ENCODE data around the gene RFX3.

RFX3 gene

GRCh38 chr9:3525836-3526164 lies at the start of gene RFX3:
RFX3 (minus strand) TSS chr9:3526001; CDS start chr9:3395588, 130,413 bp downstream.
- peak; percentile 82 to 87 for DNase-seq (ENCODE audit: extremely low read depth in 1 of 2, low read depth in 1 of 2)

GRCh38 chr9:3571500-3571899 lies 45.7 kb upstream of the RFX3 start:
- no peak for DNase-seq (ENCODE audit: extremely low read depth in 1 of 2, low read depth in 1 of 2)

- DNase-seq (ENCODE audit: extremely low read depth in 1 of 2, low read depth in 1 of 2), result no peak
Measured at GRCh38 chr9:3569529-3569928, 43.7 kb upstream of the RFX3 start.

- DNase-seq (ENCODE audit: extremely low read depth in 1 of 2, low read depth in 1 of 2), result no peak
Measured at GRCh38 chr9:3567988-3568387, 42.2 kb upstream of the RFX3 start.

GRCh38 chr9:3553076-3553765 lies 27.4 kb upstream of the RFX3 start:
- no peak for DNase-seq (ENCODE audit: extremely low read depth in 1 of 2, low read depth in 1 of 2)

GRCh38 chr9:3549225-3549624 lies 23.4 kb upstream of the RFX3 start:
- no peak for DNase-seq (ENCODE audit: extremely low read depth in 1 of 2, low read depth in 1 of 2)

- no peak for DNase-seq (ENCODE audit: extremely low read depth in 1 of 2, low read depth in 1 of 2)
Measured at GRCh38 chr9:3548648-3549047, 22.8 kb upstream of the RFX3 start.

GRCh38 chr9:3541206-3541605 lies 15.4 kb upstream of the RFX3 start:
- no peak for DNase-seq (ENCODE audit: extremely low read depth in 1 of 2, low read depth in 1 of 2)

- DNase-seq (ENCODE audit: extremely low read depth in 1 of 2, low read depth in 1 of 2), result no peak
Measured at GRCh38 chr9:3534614-3535404, 9.0 kb upstream of the RFX3 start.

GRCh38 chr9:3532158-3532557 lies 6.4 kb upstream of the RFX3 start:
- DNase-seq (ENCODE audit: extremely low read depth in 1 of 2, low read depth in 1 of 2), result no peak

- DNase-seq (ENCODE audit: extremely low read depth in 1 of 2, low read depth in 1 of 2), result peak in 1 of 2 donors; percentile 25
Measured at GRCh38 chr9:3528451-3528850, 2.6 kb upstream of the RFX3 start.

GRCh38 chr9:3526997-3527940 lies 1.5 kb upstream of the RFX3 start:
- DNase-seq (ENCODE audit: extremely low read depth in 1 of 2, low read depth in 1 of 2), result no peak

GRCh38 chr9:3526165-3526996 lies 580 bp upstream of the RFX3 start:
- DNase-seq (ENCODE audit: extremely low read depth in 1 of 2, low read depth in 1 of 2), result peak; percentile 75 to 81

GRCh38 chr9:3525096-3525835 lies 535 bp downstream of the RFX3 start:
- DNase-seq (ENCODE audit: extremely low read depth in 1 of 2, low read depth in 1 of 2), result no peak

- no peak for DNase-seq (ENCODE audit: extremely low read depth in 1 of 2, low read depth in 1 of 2)
Measured at GRCh38 chr9:3521966-3522365, 3.8 kb downstream of the RFX3 start.

GRCh38 chr9:3520564-3520963 lies 5.2 kb downstream of the RFX3 start:
- DNase-seq (ENCODE audit: extremely low read depth in 1 of 2, low read depth in 1 of 2), result no peak

GRCh38 chr9:3517377-3518048 lies 8.3 kb downstream of the RFX3 start:
- DNase-seq (ENCODE audit: extremely low read depth in 1 of 2, low read depth in 1 of 2), result no peak

- DNase-seq (ENCODE audit: extremely low read depth in 1 of 2, low read depth in 1 of 2), result no peak
Measured at GRCh38 chr9:3516667-3517330, 9.0 kb downstream of the RFX3 start.

- DNase-seq (ENCODE audit: extremely low read depth in 1 of 2, low read depth in 1 of 2), result no peak
Measured at GRCh38 chr9:3515405-3515804, 10.4 kb downstream of the RFX3 start.

All from activated CD8-positive, alpha-beta memory T cell treated with anti-CD3 and anti-CD28 coated beads for 1 hour (primary cell).